GM19035 (cell line): ENCODE results near the gene ULK4.
A peak's percentile ranks its signal among the peaks of the same experiment; 100 is the strongest.

Experiments used
- ATAC-seq: cut with Tn5 transposase; IDR thresholded peaks from one replicate; pipeline ENCODE4 v1.9.1; 2021; ENCODE audit not compliant: unreplicated experiment

Gene ULK4

GRCh38 chr3:41204369-41204768 is 757.5 kb downstream of the ULK4 start:
- no peak for ATAC-seq

- no peak for ATAC-seq
These were observed 759.0 kb downstream of the ULK4 start for GRCh38 chr3:41202834-41203345.

- ATAC-seq: no peak
These were observed 759.6 kb downstream of the ULK4 start for GRCh38 chr3:41202075-41202833.

DNA sequence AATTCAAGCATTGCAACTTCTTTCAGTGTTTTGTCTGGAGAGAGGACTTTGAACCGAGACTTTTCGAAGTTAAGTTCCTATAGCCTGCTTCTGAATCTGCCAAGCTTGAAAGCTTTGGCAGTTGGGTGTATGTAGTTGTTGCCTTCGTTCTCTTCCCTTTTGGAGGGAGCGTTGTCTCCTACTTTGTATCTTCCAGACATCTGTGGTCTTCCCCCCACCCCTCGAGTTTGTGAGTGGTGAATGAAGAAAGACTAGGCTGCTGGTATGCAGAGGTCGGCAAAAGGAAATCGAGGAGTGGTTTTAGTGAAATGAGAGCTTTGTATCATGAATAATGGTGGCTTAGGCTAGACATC is 761.3 kb downstream of the ULK4 start:
- no peak for ATAC-seq

DNA sequence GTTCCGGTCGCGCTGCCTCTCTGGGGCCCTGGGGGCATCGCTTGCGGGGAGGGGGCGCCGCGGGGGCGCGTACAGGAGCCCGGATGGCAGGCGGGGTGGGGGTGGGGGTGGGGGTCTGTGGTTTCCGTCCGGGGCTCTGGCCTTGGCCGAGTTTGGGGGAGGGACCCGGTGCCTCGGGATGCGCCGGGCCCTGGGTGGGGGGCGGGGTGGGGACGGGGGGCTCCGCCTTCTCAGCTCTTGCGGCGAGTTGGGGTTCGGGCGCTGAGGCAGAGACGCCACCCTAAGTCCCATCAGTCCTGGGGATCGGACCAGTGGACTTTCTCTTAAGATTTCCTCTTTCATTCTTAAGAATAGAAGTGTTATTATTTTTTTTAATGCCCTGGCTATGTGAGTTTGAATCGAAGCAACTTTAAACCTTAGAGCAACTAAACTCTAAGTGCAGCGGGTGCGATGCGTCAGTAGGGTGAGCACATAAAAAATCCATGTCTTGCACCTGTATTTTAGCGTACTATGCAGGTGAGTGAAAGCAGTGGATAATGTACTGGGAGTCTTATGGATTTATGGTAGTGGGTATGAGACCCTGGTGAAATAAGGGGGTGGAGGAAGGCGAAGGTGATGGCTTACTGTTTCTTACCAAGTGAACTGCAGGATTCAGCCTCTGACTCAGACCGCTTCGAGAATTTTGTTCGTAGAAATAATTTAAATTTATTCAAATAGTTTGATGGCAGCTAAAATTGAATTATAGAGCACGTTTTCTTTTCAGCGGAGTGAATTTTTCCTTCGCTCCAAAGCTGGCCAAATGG is 761.8 kb downstream of the ULK4 start:
- peak; percentile 13 for ATAC-seq

DNA sequence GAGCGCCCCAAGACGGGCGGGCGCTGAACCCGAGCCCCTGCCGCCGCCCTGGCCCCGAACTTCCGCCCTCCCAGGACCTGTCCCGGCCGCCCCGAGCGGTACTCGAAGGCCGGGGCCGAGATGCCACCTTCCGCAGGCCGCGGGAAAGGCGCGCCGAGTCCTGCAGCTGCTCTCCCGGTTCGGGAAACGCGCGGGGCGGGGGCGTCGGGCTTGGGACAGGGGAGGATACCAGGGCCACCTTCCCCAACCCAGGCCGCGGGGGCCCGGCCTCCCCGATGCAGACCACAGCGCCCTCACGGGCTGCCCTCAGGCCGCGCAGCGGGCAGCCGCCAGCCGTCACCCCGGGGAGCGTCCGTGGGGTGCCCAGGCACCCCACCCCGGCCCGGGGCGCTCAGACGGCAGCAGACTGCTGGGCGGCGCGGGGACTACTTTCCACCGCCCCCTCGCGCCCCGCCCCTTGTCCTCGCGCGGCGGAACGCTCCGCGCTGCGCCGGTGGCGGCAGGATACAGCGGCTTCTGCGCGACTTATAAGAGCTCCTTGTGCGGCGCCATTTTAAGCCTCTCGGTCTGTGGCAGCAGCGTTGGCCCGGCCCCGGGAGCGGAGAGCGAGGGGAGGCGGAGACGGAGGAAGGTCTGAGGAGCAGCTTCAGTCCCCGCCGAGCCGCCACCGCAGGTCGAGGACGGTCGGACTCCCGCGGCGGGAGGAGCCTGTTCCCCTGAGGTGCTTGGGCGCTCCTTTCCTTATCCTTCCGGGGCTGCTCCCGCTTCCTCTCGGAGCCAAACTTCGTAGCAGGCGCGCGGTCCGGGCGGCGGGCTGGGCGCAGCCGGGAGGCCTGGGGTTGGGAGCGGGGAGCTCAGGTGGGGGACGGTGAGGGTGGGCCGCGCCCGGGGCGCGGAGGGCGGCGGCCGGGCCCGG is 762.7 kb downstream of the ULK4 start, which contains the start of gene CTNNB1:
CTNNB1 (plus strand) TSS at position 556 of the 916 bp plus-strand sequence. CDS start 24,564 bp downstream, outside the sequence.
- peak; percentile 76 for ATAC-seq

DNA sequence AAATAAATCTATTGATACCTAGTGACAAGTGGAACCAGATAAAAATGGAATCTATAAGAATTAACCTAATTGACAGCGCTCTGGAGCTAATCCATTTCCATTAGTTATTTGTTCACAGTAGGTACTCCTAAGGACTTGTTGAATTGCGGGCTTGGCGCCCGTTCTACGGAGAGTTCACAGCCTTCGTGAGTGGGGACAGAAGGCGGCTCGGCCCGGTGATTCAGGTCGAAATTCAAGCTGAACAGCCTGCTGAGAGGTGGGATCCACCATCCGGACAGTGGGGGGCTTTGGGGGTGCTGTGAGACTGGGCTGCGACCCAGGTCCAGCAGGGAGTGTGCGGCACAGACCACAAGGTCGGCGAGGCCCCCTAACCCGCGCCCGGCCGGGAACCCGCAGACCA is 763.4 kb downstream of the ULK4 start:
- peak; percentile 0 for ATAC-seq

- no peak for ATAC-seq
These were observed 763.9 kb downstream of the ULK4 start for GRCh38 chr3:41198046-41198445.
